ENCODE data around the gene SIPA1L3. TPM values are rescaled to one million over a fixed set of nuclear protein-coding genes. Genes with fewer than 3 reads are reported as not detected.

Gene SIPA1L3
- total and polyA plus RNA-seq, 2 experiments from 2014 or later: 15.7 to 54.1 TPM

GRCh38 chr19:38021352-38021751 lies 114.3 kb downstream of the SIPA1L3 start:
- Histone ChIP-seq H3F3A (replicated peaks; ENCODE audit: low read depth) (peaks cover 15% of the 10 kb centered on the region; the same call in 1 of the 2 replicates), H4K20me1 (replicated peaks; ENCODE audit: insufficient read depth) (peaks cover 9% of the 10 kb centered on the region; the same call in 1 of the 2 replicates), H3K9me2 (ENCODE audit: insufficient read depth) (no peaks in the 10 kb centered on the region), H3K4me1 (ENCODE audit: insufficient read depth) (peaks cover 11% of the 10 kb centered on the region), H3K4me3 (no peak overlapping the region), H3K27ac (ENCODE audit: low read depth) (no peak overlapping the region), H2AFZ (no peak overlapping the region), H3K4me2 (no peak overlapping the region), H3K27me3 (ENCODE audit: insufficient read depth) (no peaks in the 10 kb centered on the region), H3K79me2 (replicated peaks; ENCODE audit: insufficient read depth) (peaks cover 30% of the 10 kb centered on the region), H3K36me3 (ENCODE audit: insufficient read depth) (no peaks in the 10 kb centered on the region)
- TF ChIP-seq, protein P1, sequence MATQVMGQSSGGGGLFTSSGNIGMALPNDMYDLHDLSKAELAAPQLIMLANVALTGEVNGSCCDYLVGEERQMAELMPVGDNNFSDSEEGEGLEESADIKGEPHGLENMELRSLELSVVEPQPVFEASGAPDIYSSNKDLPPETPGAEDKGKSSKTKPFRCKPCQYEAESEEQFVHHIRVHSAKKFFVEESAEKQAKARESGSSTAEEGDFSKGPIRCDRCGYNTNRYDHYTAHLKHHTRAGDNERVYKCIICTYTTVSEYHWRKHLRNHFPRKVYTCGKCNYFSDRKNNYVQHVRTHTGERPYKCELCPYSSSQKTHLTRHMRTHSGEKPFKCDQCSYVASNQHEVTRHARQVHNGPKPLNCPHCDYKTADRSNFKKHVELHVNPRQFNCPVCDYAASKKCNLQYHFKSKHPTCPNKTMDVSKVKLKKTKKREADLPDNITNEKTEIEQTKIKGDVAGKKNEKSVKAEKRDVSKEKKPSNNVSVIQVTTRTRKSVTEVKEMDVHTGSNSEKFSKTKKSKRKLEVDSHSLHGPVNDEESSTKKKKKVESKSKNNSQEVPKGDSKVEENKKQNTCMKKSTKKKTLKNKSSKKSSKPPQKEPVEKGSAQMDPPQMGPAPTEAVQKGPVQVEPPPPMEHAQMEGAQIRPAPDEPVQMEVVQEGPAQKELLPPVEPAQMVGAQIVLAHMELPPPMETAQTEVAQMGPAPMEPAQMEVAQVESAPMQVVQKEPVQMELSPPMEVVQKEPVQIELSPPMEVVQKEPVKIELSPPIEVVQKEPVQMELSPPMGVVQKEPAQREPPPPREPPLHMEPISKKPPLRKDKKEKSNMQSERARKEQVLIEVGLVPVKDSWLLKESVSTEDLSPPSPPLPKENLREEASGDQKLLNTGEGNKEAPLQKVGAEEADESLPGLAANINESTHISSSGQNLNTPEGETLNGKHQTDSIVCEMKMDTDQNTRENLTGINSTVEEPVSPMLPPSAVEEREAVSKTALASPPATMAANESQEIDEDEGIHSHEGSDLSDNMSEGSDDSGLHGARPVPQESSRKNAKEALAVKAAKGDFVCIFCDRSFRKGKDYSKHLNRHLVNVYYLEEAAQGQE (IDR thresholded peaks at IDR 0.05; ENCODE audit: unreplicated experiment): no peak
- TF ChIP-seq, protein P2, sequence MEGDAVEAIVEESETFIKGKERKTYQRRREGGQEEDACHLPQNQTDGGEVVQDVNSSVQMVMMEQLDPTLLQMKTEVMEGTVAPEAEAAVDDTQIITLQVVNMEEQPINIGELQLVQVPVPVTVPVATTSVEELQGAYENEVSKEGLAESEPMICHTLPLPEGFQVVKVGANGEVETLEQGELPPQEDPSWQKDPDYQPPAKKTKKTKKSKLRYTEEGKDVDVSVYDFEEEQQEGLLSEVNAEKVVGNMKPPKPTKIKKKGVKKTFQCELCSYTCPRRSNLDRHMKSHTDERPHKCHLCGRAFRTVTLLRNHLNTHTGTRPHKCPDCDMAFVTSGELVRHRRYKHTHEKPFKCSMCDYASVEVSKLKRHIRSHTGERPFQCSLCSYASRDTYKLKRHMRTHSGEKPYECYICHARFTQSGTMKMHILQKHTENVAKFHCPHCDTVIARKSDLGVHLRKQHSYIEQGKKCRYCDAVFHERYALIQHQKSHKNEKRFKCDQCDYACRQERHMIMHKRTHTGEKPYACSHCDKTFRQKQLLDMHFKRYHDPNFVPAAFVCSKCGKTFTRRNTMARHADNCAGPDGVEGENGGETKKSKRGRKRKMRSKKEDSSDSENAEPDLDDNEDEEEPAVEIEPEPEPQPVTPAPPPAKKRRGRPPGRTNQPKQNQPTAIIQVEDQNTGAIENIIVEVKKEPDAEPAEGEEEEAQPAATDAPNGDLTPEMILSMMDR (conservative IDR thresholded peaks at IDR 0.05; ENCODE audit: low read depth in 2 of 2): no peak
- Mint-ChIP-seq H3K9me3 (no peaks in the 10 kb centered on the region), H3K4me1 (peaks cover 27% of the 10 kb centered on the region), H3K4me3 (no peak overlapping the region), H3K27me3 (ENCODE audit: insufficient read depth, low read depth, poor library complexity) (peaks cover 12% of the 10 kb centered on the region), H3K36me3 (ENCODE audit: low read depth) (no peaks in the 10 kb centered on the region), H3K27ac (no peak overlapping the region)
- ATAC-seq: no peak
- no peak for DNase-seq (ENCODE audit: low spot score)

DNA sequence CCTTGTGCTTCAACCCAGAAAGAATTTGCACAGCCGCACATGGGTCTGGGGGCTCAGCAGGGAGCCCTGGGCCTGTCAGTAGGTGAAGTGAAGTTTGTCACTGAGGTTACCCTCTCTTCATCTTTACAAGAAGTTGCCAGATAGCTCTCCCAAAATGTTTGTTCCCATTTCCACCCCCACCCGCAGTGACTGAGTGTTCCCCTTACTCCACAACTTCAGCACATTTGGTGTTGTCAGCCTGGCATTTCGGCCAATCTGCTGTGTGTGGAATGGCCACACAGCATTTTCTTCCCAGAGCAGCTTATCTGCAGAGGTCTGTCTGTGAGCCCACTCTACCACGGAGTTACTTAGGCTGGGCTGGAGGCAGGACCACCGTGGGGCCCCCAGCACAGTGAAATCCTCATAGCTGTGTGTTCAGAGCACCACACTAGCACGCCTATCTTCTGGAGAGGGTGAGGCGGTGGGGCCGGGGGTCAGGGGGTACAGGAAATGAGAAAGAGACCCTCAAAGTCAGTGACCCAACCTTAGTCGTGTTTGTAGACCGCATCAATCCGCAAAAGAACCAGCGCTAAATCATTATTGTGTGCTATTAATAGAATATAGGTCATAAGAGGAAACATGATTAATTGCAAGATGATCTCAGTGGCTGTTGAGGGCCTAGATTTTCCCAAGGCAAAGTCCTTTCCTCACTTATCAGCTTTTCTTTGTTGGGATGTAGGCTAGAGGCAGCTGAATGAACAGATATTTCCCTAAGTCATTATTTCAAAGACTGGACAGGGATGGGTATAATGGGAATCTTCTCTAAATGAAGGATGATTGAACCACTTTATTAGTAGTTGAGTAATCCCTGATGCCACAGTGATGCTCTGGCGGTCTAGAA lies 116.0 kb downstream of the SIPA1L3 start:
- H2AFZ ChIP-seq: no peak overlapping the region
- no peaks in the 10 kb centered on the region for H3K27me3 ChIP-seq (ENCODE audit: insufficient read depth)
- H4K20me1 ChIP-seq (replicated peaks; ENCODE audit: insufficient read depth): peaks cover 12% of the 10 kb centered on the region
- Mint-ChIP-seq H3K27me3 (ENCODE audit: insufficient read depth, low read depth, poor library complexity) (peaks cover 12% of the 10 kb centered on the region), H3K36me3 (ENCODE audit: low read depth) (no peaks in the 10 kb centered on the region), H3K9me3 (no peaks in the 10 kb centered on the region), H3K4me3 (no peak overlapping the region), H3K4me1 (peaks cover 27% of the 10 kb centered on the region), H3K27ac (no peak overlapping the region)
- TF ChIP-seq EZH2 (IDR thresholded peaks at IDR 0.05; ENCODE audit: low read depth, unreplicated experiment) (no peak), EZH2phosphoT487 (IDR thresholded peaks at IDR 0.05; ENCODE audit: unreplicated experiment) (no peak)
- TF ChIP-seq, protein P3, sequence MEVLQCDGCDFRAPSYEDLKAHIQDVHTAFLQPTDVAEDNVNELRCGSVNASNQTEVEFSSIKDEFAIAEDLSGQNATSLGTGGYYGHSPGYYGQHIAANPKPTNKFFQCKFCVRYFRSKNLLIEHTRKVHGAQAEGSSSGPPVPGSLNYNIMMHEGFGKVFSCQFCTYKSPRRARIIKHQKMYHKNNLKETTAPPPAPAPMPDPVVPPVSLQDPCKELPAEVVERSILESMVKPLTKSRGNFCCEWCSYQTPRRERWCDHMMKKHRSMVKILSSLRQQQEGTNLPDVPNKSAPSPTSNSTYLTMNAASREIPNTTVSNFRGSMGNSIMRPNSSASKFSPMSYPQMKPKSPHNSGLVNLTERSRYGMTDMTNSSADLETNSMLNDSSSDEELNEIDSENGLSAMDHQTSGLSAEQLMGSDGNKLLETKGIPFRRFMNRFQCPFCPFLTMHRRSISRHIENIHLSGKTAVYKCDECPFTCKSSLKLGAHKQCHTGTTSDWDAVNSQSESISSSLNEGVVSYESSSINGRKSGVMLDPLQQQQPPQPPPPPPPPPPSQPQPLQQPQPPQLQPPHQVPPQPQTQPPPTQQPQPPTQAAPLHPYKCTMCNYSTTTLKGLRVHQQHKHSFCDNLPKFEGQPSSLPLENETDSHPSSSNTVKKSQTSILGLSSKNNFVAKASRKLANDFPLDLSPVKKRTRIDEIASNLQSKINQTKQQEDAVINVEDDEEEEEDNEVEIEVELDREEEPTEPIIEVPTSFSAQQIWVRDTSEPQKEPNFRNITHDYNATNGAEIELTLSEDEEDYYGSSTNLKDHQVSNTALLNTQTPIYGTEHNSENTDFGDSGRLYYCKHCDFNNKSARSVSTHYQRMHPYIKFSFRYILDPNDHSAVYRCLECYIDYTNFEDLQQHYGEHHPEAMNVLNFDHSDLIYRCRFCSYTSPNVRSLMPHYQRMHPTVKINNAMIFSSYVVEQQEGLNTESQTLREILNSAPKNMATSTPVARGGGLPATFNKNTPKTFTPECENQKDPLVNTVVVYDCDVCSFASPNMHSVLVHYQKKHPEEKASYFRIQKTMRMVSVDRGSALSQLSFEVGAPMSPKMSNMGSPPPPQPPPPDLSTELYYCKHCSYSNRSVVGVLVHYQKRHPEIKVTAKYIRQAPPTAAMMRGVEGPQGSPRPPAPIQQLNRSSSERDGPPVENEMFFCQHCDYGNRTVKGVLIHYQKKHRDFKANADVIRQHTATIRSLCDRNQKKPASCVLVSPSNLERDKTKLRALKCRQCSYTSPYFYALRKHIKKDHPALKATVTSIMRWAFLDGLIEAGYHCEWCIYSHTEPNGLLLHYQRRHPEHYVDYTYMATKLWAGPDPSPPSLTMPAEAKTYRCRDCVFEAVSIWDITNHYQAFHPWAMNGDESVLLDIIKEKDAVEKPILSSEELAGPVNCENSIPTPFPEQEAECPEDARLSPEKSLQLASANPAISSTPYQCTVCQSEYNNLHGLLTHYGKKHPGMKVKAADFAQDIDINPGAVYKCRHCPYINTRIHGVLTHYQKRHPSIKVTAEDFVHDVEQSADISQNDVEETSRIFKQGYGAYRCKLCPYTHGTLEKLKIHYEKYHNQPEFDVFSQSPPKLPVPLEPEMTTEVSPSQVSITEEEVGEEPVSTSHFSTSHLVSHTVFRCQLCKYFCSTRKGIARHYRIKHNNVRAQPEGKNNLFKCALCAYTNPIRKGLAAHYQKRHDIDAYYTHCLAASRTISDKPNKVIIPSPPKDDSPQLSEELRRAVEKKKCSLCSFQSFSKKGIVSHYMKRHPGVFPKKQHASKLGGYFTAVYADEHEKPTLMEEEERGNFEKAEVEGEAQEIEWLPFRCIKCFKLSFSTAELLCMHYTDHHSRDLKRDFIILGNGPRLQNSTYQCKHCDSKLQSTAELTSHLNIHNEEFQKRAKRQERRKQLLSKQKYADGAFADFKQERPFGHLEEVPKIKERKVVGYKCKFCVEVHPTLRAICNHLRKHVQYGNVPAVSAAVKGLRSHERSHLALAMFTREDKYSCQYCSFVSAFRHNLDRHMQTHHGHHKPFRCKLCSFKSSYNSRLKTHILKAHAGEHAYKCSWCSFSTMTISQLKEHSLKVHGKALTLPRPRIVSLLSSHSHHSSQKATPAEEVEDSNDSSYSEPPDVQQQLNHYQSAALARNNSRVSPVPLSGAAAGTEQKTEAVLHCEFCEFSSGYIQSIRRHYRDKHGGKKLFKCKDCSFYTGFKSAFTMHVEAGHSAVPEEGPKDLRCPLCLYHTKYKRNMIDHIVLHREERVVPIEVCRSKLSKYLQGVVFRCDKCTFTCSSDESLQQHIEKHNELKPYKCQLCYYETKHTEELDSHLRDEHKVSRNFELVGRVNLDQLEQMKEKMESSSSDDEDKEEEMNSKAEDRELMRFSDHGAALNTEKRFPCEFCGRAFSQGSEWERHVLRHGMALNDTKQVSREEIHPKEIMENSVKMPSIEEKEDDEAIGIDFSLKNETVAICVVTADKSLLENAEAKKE (CRISPR knock-in tag; IDR thresholded peaks at IDR 0.05): no peak
- H3K4me3 ChIP-seq: no peak overlapping the region
- H3F3A ChIP-seq (replicated peaks; ENCODE audit: low read depth): peaks cover 15% of the 10 kb centered on the region; the same call in 1 of the 2 replicates
- H3K27ac ChIP-seq (ENCODE audit: low read depth): peak overlapping the region; percentile 39; the same call in 1 of the 2 replicates
- peaks cover 39% of the 10 kb centered on the region for H3K79me2 ChIP-seq (replicated peaks; ENCODE audit: insufficient read depth)
- DNase-seq (ENCODE audit: low spot score) (no peak), ATAC-seq (no peak)
- peaks cover 11% of the 10 kb centered on the region for H3K4me1 ChIP-seq (ENCODE audit: insufficient read depth)
- H3K36me3 ChIP-seq (ENCODE audit: insufficient read depth): no peaks in the 10 kb centered on the region
- no peaks in the 10 kb centered on the region for H3K9me2 ChIP-seq (ENCODE audit: insufficient read depth)
- H3K4me2 ChIP-seq: no peak overlapping the region

All from GM23338 (cell line).